Measurements from ENCODE around the gene ELL2.

DNA sequence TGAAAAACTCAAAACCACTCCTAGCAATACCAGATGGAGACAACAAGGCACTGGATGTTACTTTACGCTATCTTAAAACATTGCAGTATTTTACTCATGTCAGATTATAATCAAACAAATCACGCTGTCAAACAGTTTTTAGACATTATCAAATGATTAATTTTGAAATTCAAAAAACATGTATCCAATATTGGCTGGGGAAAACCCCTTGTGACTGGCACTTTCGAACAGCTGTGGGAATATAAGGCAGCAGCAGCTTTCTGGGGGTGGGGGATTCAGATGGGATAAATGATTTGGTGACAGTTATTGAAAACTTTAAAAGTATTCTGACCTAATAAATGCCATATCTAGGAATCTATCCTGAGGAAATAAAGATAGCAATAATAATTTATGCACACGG is 28.7 kb downstream of the ELL2 start:
- TF ChIP-seq, protein P1, sequence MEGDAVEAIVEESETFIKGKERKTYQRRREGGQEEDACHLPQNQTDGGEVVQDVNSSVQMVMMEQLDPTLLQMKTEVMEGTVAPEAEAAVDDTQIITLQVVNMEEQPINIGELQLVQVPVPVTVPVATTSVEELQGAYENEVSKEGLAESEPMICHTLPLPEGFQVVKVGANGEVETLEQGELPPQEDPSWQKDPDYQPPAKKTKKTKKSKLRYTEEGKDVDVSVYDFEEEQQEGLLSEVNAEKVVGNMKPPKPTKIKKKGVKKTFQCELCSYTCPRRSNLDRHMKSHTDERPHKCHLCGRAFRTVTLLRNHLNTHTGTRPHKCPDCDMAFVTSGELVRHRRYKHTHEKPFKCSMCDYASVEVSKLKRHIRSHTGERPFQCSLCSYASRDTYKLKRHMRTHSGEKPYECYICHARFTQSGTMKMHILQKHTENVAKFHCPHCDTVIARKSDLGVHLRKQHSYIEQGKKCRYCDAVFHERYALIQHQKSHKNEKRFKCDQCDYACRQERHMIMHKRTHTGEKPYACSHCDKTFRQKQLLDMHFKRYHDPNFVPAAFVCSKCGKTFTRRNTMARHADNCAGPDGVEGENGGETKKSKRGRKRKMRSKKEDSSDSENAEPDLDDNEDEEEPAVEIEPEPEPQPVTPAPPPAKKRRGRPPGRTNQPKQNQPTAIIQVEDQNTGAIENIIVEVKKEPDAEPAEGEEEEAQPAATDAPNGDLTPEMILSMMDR (IDR thresholded peaks at IDR 0.05; ENCODE audit: low read length): no peak
- TF ChIP-seq EZH2 (optimal IDR thresholded peaks at IDR 0.05; ENCODE audit: low read depth, low read length): no peak
